Bronchial epithelial cell (primary cell): Measurements from ENCODE around the gene BAHD1. TPM values are rescaled to one million over a fixed set of nuclear protein-coding genes. Genes with fewer than 3 reads are reported as not detected.

ENCODE experiments used
- DNase-seq: peaks from one replicate; pipeline ENCODE4 v3.0.0-alpha.2; 2010; ENCODE audit warnings: low read depth
- FAIRE-seq: peaks from 2 replicates; lab custom pipeline; 2011; peaks lifted over from hg19 to GRCh38; lab: Jason Lieb, UNC
- H3K27me3 ChIP-seq: 2 replicates; pipeline ENCODE4 v1.5.1; 2011; ENCODE audit warnings: low read length; ENCODE audit not compliant: control insufficient read depth, insufficient read depth
- H3K36me3 ChIP-seq: 2 replicates; pipeline ENCODE4 v1.5.1; 2011; ENCODE audit warnings: low read length; ENCODE audit not compliant: control insufficient read depth, insufficient read depth
- H3K4me3 ChIP-seq: 2 replicates; pipeline ENCODE4 v1.5.1; 2011; ENCODE audit warnings: mild to moderate bottlenecking, low read depth, low read length, control low read depth
- CTCF ChIP-seq: IDR thresholded peaks from 2 replicates; pipeline ENCODE4 v1.5.1; 2011; ENCODE audit warnings: mild to moderate bottlenecking, moderate library complexity, low read length, control low read depth, inconsistent platforms; ENCODE audit not compliant: insufficient read depth, severe bottlenecking
- total RNA-seq: library from RNA; depleted of rRNA; stranded (reverse); fragments of >200 nt; gene quantifications from 2 replicates; pipeline ENCODE4 v1.2.1, GENCODE V29; 2014

Gene BAHD1
- total RNA-seq, 1 donor from 2014 or later: 4.2 TPM

- H3K27me3 ChIP-seq: no peaks in the 10 kb centered on the region
- no peak for TF ChIP-seq CTCF
- FAIRE-seq (no peak), DNase-seq (peak; percentile 43)
- H3K36me3 ChIP-seq: no peaks in the 10 kb centered on the region
- no peak overlapping the region for H3K4me3 ChIP-seq
These were observed 4.7 kb downstream of the BAHD1 start for GRCh38 chr15:40445421-40445922.

DNA sequence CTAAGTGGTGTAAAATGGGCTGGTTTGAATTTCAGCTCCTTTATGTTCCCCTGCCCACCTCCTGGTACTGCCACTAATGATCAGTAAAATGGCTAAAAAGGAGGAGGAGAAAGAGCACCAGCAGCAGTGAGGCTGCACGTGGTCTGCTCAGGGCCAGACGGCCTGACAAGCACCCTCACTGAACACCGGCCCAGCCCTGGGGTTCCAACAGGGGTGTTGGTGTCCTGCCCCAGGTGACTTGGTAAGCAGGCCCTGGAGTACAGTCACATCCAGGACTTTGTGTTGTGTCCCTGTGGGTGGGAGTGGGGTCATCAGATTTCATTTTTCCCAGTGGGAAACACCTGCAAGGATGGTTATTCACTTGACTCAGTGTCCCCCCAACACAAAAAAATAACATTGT lies 5.4 kb downstream of the BAHD1 start:
- DNase-seq: no peak
- Histone ChIP-seq H3K27me3 (no peaks in the 10 kb centered on the region), H3K4me3 (no peak overlapping the region), H3K36me3 (no peaks in the 10 kb centered on the region)
- FAIRE-seq: no peak
- no peak for TF ChIP-seq CTCF

DNA sequence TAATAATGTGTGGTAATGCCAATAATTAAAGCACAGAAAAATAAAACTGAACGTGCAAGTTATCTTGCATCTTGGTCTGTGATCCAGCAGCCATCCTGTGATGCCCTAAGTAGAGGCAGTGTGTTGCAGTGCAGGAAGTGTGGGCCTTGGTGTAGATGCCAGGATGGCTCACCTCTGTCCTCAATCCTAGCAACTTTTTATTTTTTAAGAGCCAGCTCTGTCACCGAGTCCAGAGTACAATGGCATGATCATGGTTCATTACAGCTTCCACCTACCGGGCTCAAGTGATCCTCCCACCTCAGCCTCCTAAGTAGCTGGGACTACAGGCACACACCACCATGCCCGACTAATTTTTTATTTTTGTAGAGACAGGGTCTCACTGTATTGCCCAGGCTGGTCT lies 7.6 kb downstream of the BAHD1 start:
- DNase-seq: no peak
- TF ChIP-seq CTCF: no peak
- H3K36me3 ChIP-seq: no peaks in the 10 kb centered on the region
- FAIRE-seq: no peak
- no peaks in the 10 kb centered on the region for H3K27me3 ChIP-seq
- no peak overlapping the region for H3K4me3 ChIP-seq

DNA sequence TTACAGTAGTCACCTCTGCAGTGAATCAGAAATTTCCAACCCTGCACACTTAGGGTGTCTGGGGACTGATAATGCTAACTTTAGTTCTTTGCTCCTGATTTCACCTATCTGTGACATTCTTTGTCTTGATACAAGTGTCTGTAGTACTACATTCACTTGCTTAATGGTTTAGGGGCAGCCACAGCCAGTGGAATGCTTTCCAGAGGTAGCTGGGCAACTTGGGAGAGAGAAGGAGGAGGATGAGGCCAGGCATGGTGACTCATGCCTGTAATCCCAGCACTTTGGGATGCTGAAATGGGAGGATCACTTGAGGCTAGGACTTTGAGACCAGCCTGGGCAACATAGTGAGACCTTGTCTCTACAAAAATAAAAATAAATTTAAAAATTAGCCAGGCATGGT lies 8.5 kb downstream of the BAHD1 start:
- no peak for TF ChIP-seq CTCF
- peak; percentile 32 for DNase-seq
- FAIRE-seq: no peak

GRCh38 chr15:40450047-40450446 lies 9.3 kb downstream of the BAHD1 start:
- H3K36me3 ChIP-seq: no peaks in the 10 kb centered on the region
- TF ChIP-seq CTCF: no peak
- FAIRE-seq (no peak), DNase-seq (no peak)
- no peaks in the 10 kb centered on the region for H3K27me3 ChIP-seq
- H3K4me3 ChIP-seq: no peak overlapping the region

More for the DNA sequence above, 8.5 kb downstream of the BAHD1 start:
- Histone ChIP-seq H3K27me3 (no peaks in the 10 kb centered on the region), H3K36me3 (no peaks in the 10 kb centered on the region), H3K4me3 (no peak overlapping the region)

DNA sequence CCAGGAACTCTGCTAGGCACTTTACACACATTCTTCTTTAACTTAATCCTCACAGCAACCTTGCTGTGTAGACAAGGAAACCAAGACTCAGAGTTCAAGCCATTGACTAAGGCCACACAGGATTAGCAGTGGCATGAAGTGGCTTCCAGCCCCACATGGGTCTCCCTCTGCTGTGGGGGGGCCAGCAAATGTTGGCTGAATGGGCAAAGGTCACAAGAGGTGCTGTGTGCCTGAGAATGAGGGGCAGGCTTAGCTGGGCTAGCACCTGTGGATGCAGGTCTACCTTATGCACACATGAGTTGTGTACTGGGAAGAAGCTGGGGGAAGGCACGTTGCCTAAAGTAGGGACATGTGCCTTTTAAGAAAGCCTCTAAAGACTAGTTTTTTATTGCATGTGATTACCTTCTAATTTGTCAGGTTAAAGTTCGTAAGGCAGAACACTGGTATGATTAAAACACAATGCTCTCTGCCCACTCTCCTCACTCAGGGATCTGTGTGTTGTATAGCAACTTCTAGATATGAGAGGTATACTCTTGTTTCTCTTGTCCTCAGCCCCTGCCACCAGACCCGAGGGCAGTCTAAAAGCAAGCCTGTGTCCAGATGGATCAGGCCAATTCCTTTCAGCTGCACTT lies 10.9 kb downstream of the BAHD1 start:
- TF ChIP-seq CTCF: no peak
- Histone ChIP-seq H3K4me3 (no peak overlapping the region), H3K36me3 (no peaks in the 10 kb centered on the region), H3K27me3 (no peaks in the 10 kb centered on the region)
- DNase-seq (no peak), FAIRE-seq (no peak)
